Neural progenitor cell (in vitro differentiated cells): ENCODE data around the gene HNF4A.

Source experiments
- EZH2 ChIP-seq: fragments of 200-600 bp; sonication (generic); IDR thresholded peaks from 2 replicates; pipeline ENCODE4 v1.6.1; 2017; ENCODE audit warnings: antibody characterized with exemption, mild to moderate bottlenecking, moderate library complexity
- EZH2phosphoT487 ChIP-seq: fragments of 200-600 bp; sonication (generic); IDR thresholded peaks from 2 replicates; pipeline ENCODE4 v1.6.1; 2017; ENCODE audit warnings: antibody characterized with exemption
- TF ChIP-seq, protein P1 (sequence below): fragments of 200-600 bp; sonication (generic); IDR thresholded peaks from 2 replicates; pipeline ENCODE4 v1.5.1; 2017; ENCODE audit warnings: antibody characterized with exemption, mild to moderate bottlenecking

DNA sequence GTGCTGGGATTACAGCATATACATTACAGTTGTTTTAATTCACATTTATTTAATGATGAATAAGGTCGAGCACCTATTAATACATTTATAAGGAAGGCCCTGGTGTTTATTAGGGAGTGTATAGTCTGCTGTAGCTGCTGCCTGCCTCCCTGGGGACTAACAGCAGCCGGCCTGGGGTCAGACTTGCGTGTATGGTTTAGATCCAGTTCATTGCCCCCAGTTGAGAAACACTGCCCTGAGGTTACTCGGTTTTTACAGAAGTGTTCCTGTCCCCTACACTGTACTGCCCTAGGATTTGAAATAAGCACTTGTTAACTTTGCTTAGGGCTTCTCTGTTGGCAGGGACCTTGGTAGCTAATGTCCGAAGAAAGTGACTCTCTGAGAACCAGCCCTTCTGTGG is 124.1 kb downstream of the HNF4A start:
- TF ChIP-seq, protein P1, sequence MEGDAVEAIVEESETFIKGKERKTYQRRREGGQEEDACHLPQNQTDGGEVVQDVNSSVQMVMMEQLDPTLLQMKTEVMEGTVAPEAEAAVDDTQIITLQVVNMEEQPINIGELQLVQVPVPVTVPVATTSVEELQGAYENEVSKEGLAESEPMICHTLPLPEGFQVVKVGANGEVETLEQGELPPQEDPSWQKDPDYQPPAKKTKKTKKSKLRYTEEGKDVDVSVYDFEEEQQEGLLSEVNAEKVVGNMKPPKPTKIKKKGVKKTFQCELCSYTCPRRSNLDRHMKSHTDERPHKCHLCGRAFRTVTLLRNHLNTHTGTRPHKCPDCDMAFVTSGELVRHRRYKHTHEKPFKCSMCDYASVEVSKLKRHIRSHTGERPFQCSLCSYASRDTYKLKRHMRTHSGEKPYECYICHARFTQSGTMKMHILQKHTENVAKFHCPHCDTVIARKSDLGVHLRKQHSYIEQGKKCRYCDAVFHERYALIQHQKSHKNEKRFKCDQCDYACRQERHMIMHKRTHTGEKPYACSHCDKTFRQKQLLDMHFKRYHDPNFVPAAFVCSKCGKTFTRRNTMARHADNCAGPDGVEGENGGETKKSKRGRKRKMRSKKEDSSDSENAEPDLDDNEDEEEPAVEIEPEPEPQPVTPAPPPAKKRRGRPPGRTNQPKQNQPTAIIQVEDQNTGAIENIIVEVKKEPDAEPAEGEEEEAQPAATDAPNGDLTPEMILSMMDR: no peak
- TF ChIP-seq EZH2: no peak
- no peak for TF ChIP-seq EZH2phosphoT487
